CD4-positive, alpha-beta T cell treated with Interferon alpha-2 for 1 hour (primary cell): Measurements from ENCODE around the gene EBI3.
"Not testable (repeated sequence)": the region's sequence is repeated elsewhere in the genome, so short reads cannot be mapped to it uniquely, and the experiment has no call there.

ENCODE experiments used
- DNase-seq, 2 donors: peaks; one replicate each; pipeline ENCODE4 v3.0.0-alpha.2; 2020 to 2022

EBI3 gene

GRCh38 chr19:4229179-4229931 is at the start of gene EBI3:
TSS of gene EBI3 (plus strand) at chr19:4229523. CDS start at chr19:4229551, 28 bp downstream.
- DNase-seq: peak; percentile 17 to 54

- DNase-seq: no peak
Measured at GRCh38 chr19:4181053-4181508, 48.2 kb upstream of the EBI3 start.

- peak; percentile 96 to 97 for DNase-seq
Measured at GRCh38 chr19:4182084-4182810, 47.1 kb upstream of the EBI3 start, which contains the start of the genes ANKRD24 and SIRT6. TSS of gene ANKRD24 (plus strand) at chr19:4182689. CDS start at chr19:4186426, 3,737 bp downstream. TSS of gene SIRT6 (minus strand) at chr19:4182563. CDS start at chr19:4182539, 24 bp downstream.

- no peak for DNase-seq
Measured at GRCh38 chr19:4183967-4184717, 45.2 kb upstream of the EBI3 start.

- no peak for DNase-seq
Measured at GRCh38 chr19:4184718-4185352, 44.5 kb upstream of the EBI3 start.

GRCh38 chr19:4185413-4186086 is 43.8 kb upstream of the EBI3 start:
- DNase-seq: no peak

- peak; percentile 61 to 79 for DNase-seq
Measured at GRCh38 chr19:4186087-4186993, 43.0 kb upstream of the EBI3 start.

- DNase-seq: no peak
Measured at GRCh38 chr19:4187313-4188122, 41.8 kb upstream of the EBI3 start.

GRCh38 chr19:4189641-4190040 is 39.7 kb upstream of the EBI3 start:
- DNase-seq: no peak

- not testable (repeated sequence) for DNase-seq
Measured at GRCh38 chr19:4192537-4192936, 36.8 kb upstream of the EBI3 start.

GRCh38 chr19:4194353-4194752 is 35.0 kb upstream of the EBI3 start:
- no peak for DNase-seq

- DNase-seq: no peak
Measured at GRCh38 chr19:4196009-4196408, 33.3 kb upstream of the EBI3 start.

GRCh38 chr19:4196587-4197148 is 32.7 kb upstream of the EBI3 start:
- no peak for DNase-seq

GRCh38 chr19:4197228-4197624 is 32.1 kb upstream of the EBI3 start:
- DNase-seq: no peak

GRCh38 chr19:4197625-4198466 is 31.5 kb upstream of the EBI3 start:
- no peak for DNase-seq

GRCh38 chr19:4198467-4199126 is 30.7 kb upstream of the EBI3 start:
- DNase-seq: no peak

- DNase-seq: no peak
Measured at GRCh38 chr19:4199699-4200293, 29.5 kb upstream of the EBI3 start.
